GM19372 (cell line): ENCODE results near the gene THPO.

Experiments used
- ATAC-seq: cut with Tn5 transposase; IDR thresholded peaks from one replicate; pipeline ENCODE4 v1.9.1; 2021; ENCODE audit warnings: mild to moderate bottlenecking, low read depth, moderate library complexity; ENCODE audit not compliant: unreplicated experiment

The THPO gene

DNA sequence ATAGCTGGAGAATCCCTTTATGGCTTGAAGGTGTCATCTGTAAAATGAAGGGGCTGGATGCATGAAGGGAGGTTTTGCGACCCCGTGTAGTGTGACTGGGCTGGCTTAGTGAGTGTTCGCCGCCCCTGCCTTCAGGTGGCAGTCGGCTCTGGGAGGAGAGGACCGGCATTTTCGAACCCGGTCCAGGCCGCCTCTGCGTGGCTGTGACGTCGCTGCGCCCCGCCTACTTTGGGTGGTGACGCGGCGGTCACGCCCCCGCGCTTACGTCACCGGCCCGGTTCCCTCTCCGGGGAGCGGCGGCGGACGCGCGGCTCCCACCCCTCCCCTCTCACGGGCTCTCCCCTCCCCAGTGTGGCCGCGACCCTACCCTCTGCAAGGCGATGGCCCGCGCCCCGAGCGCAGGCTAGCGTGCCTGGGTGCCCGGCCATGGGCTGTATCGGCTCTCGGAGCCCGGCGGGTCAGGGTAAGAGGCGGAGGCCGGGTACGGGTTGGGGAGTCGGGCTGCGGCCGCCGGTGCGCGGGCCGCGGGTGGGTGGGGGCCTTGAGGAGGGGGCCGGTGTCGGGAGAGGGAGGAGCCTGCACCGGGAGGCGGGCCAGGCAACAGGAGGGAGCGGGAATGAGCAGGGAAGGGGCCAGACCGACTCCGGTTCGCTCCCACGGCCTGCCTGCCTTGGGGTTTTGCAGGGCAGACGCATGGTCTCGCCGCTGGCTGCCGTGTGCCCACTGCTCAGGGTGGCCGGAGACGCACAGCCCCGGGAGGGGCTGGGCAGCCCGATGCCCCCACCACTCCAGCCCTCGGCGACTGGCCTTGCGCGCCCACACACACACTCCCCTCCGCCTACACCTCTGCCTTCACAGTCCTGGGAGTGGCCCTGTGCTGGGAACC lies 42.1 kb downstream of the THPO start:
- peak; percentile 69 for ATAC-seq

DNA sequence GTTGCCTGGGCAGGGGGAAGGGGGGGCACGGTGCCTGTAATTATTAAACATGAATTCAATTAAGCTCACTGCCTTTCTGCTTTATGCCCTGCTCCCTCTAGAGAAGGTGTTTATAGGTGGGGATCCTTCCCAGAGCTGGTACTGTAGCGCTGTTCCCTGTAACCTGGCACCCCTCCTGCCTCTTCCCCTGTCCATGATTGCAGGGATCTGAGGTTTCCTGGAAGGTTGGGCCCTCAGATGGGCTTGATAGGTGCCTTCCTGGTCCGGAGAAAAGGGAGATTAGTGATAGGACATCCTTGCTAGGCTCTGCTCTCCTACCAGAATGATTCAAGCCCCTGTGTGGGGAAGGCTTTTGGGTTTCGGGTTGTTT lies 42.7 kb downstream of the THPO start:
- no peak for ATAC-seq

DNA sequence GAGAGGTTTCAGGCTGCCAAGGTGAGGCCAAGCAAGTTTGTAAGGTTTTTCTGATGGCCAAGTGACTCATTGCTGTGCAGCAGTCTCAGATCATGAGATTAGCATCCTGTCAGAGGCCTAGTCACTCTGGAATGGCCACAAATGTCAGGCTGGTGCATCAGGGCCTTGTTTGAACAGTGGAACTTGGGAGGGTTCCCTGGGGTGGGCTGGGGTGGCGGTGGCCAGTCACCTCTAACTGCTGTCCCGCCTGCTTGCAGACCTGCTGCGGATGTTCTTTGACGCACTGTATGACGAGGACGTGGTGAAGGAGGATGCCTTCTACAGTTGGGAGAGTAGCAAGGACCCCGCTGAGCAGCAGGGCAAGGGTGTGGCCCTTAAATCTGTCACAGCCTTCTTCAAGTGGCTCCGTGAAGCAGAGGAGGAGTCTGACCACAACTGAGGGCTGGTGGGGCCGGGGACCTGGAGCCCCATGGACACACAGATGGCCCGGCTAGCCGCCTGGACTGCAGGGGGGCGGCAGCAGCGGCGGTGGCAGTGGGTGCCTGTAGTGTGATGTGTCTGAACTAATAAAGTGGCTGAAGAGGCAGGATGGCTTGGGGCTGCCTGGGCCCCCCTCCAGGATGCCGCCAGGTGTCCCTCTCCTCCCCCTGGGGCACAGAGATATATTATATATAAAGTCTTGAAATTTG lies 43.4 kb downstream of the THPO start:
- ATAC-seq: no peak

DNA sequence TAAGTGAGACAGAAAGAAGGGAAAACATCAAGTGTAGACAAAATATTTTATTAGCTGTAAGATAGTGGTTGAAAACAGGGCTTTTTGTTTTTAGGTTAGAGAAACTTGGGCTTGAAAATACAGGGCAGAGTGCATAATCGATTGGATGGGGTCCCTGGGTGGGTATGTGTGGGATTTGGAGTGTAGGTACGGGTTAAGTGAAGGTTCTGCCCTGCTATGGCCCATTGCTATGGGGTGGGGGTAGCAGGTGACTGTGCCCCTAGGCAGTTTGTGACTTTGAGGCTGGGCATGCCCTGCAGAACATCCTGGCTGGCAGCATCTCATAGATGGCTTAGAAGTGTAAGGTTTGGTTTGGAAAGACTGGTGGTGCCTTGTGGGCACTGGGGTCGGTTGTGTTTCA lies 44.3 kb downstream of the THPO start:
- ATAC-seq: no peak

DNA sequence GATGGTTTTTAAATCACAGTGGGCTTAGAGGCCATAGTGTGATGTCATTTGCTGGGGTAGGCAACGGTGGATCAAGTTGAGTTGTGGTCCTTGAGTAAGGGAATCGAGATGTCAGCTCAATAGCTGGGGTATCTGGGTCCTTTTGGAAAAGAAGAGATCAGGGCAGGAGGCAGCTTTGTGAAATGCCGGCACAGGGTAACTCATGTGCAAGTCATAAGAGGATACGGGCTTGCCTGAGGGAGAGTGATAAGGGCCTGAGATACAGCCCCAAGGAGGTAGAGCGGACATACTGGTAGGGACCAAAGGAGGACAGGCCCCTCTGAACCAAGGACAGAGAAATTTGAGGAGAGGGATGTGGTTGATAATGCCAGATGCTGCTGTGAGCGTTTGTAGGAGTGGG lies 44.8 kb downstream of the THPO start:
- ATAC-seq: no peak

DNA sequence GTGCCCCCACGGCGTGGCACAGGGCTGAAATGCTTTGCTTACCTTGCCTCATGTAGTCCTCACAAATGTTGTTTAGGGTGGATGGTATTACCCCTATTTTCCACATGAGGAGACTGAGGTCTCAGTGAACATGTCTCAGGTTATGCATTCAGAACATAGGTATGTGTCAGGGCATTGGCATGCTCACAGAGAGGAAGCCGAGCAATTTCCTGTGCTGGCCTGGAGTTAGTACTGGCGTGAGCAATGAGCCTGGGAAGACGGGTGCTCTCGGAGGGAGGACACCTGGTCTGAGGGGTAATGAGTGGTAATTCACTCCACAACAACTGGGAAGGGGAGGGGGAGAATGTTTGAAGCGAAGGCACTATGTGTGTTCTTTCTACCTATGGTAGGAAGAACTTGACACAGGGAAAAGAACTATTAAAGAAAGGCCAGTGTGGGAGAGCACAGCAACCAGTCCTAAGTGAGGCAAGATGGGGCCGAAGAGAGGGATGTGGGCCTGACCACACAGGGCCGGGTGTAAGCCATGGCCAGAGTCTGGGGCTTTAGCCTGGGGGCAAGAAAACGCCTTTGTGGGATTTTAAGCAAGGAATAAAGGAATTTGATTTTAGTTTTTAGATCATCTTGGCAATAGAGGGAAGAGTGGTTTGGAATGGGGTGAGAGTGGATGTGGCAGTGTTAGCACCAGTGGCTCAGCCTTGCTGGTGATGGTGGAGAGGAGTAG lies 45.5 kb downstream of the THPO start:
- no peak for ATAC-seq

DNA sequence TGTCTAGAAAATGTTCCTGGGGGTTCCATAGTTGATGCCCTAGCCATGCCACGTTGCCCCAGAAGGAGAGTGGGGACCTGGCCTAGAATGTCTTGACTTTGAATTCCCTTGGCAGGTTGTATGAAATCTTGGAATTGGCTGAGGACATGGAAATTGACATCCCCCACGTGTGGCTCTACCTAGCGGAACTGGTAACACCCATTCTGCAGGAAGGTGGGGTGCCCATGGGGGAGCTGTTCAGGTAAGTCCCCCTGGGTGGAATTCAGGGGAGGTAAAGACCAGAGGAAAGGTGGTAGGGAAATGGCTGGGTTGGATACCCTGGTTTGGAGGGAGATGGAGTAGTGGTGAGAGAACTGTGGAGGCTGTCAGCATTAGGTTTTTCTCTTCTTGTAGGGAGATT lies 49.5 kb downstream of the THPO start:
- ATAC-seq: no peak

DNA sequence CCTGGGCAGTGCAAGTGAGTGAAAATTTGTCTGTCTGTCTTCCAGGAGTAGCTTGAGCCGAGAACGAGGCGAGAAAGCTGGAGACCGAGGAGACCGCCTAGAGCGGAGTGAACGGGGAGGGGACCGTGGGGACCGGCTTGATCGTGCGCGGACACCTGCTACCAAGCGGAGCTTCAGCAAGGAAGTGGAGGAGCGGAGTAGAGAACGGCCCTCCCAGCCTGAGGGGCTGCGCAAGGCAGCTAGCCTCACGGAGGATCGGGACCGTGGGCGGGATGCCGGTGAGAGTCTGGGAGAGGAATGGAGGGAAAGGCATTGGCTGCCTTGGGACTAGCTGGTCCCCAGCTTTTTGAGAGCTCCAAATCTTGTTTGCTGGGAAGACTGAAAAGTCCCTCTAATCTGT lies 50.8 kb downstream of the THPO start:
- no peak for ATAC-seq

DNA sequence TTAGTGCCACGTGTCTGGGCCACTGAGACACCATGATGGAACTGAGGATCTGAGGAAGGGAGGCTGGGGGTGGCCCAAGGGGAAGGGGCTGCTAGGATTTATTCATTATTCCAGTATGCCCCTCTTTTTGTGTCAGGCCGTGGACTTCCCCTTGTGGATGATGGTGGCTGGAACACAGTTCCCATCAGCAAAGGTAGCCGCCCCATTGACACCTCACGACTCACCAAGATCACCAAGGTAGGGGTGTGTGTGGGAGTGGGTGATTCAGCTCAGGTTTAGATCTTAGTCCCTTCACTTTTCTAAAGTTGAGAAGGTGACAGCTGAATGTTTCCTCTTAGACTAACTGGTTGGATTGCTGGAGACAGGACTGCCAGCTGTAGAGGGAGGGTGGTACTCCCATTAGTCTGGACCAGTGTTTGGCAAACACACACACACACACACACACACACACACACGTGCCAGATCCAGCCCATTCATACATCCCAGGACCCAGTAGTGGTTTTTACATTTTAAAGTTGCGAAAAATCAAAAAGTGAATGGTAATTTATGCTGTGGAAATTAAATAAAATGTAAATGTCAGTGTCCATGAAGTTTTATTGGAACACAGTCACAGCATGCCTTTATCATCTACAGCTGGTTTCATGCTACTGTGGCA lies 52.2 kb downstream of the THPO start:
- ATAC-seq: no peak

DNA sequence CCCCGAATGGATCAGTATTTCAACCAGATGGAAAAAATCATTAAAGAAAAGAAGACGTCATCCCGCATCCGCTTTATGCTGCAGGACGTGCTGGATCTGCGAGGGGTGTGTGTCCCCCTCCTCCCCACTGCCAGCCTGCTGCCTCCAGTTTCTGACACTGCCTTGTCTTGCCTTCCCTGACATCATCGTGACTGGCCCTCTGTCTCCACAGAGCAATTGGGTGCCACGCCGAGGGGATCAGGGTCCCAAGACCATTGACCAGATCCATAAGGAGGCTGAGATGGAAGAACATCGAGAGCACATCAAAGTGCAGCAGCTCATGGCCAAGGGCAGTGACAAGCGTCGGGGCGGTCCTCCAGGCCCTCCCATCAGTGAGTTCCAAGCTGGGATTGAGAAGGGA lies 52.7 kb downstream of the THPO start:
- no peak for ATAC-seq

DNA sequence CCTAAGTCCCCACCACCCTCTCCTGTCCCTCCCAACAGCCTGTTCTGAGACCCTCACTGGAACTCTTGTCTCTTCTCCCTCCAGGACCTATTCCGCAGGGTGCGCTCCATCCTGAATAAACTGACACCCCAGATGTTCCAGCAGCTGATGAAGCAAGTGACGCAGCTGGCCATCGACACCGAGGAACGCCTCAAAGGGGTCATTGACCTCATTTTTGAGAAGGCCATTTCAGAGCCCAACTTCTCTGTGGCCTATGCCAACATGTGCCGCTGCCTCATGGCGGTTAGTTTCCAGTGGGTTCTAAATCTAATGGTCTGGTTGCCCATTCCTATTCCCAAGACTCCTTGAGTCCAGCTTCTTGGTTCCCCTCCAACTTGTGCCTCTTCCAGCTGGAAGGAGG lies 54.3 kb downstream of the THPO start:
- ATAC-seq: no peak

DNA sequence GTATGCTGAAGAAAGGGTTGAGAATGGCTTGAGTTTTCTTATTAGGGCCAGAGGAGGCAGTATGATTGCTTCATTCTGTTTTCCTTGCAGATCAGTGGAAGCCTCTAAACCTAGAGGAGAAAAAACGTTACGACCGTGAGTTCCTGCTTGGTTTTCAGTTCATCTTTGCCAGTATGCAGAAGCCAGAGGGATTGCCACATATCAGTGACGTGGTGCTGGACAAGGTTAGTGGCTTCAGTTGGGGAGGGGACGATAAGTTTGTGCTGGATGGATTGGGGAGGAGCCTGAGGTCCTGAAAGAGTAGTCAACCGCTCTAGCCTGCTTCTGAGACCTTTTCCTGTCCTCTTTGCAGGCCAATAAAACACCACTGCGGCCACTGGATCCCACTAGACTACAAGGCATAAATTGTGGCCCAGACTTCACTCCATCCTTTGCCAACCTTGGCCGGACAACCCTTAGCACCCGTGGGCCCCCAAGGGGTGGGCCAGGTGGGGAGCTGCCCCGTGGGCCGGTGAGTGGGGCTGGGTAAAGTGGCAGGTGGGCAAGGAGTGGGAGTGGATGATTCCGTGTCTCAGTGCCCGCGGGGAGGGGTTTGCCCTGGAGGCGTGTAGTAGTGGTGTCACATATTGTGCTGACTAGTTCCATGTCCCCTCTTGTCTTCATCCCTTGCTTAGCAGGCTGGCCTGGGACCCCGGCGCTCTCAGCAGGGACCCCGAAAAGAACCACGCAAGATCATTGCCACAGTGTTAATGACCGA lies 55.1 kb downstream of the THPO start:
- ATAC-seq: no peak
